ENCODE measurements around the gene KIF26B.
"Not testable (repeated sequence)": the region's sequence is repeated elsewhere in the genome, so short reads cannot be mapped to it uniquely, and the experiment has no call there.

DNA sequence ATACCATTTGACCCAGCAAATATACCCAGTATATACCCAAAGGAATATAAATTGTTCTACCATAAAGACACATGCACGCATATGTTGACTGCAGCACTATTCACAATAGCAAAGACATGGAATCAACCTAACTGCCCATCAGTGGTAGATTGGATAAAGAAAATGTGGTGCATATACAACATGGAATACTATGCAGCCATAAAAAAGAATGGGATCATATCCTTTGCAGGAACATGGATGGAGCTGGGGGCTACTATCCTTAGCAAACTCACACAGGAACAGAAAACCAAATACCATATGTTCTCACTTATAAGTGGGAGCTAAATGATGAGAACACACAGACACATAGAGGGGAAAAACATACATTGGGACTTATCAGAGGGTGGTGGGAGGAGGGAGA lies 585.6 kb downstream of the KIF26B start:
- TF ChIP-seq, protein P1, sequence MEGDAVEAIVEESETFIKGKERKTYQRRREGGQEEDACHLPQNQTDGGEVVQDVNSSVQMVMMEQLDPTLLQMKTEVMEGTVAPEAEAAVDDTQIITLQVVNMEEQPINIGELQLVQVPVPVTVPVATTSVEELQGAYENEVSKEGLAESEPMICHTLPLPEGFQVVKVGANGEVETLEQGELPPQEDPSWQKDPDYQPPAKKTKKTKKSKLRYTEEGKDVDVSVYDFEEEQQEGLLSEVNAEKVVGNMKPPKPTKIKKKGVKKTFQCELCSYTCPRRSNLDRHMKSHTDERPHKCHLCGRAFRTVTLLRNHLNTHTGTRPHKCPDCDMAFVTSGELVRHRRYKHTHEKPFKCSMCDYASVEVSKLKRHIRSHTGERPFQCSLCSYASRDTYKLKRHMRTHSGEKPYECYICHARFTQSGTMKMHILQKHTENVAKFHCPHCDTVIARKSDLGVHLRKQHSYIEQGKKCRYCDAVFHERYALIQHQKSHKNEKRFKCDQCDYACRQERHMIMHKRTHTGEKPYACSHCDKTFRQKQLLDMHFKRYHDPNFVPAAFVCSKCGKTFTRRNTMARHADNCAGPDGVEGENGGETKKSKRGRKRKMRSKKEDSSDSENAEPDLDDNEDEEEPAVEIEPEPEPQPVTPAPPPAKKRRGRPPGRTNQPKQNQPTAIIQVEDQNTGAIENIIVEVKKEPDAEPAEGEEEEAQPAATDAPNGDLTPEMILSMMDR (conservative IDR thresholded peaks at IDR 0.05; ENCODE audit: low read depth, low read length), result not testable (repeated sequence)
- TF ChIP-seq MXI1 (IDR thresholded peaks at IDR 0.05; ENCODE audit: borderline replicate concordance, low read depth, low read length); CEBPB (IDR thresholded peaks at IDR 0.05; ENCODE audit: low read depth, low read length); POLR2A (IDR thresholded peaks at IDR 0.05; ENCODE audit: low read depth, low read length); RAD21 (IDR thresholded peaks at IDR 0.05; ENCODE audit: low read length); MAFK (IDR thresholded peaks at IDR 0.05; ENCODE audit: low read depth, low read length); CHD1 (IDR thresholded peaks at IDR 0.05; ENCODE audit: low read depth, low read length); FOS (IDR thresholded peaks at IDR 0.05; ENCODE audit: low read depth, low read length); RFX5 (IDR thresholded peaks at IDR 0.05; ENCODE audit: low read depth, low read length); SMC3 (IDR thresholded peaks at IDR 0.05; ENCODE audit: low read depth, low read length): not testable (repeated sequence)
- TF ChIP-seq, protein P2, sequence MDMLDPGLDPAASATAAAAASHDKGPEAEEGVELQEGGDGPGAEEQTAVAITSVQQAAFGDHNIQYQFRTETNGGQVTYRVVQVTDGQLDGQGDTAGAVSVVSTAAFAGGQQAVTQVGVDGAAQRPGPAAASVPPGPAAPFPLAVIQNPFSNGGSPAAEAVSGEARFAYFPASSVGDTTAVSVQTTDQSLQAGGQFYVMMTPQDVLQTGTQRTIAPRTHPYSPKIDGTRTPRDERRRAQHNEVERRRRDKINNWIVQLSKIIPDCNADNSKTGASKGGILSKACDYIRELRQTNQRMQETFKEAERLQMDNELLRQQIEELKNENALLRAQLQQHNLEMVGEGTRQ (IDR thresholded peaks at IDR 0.05; ENCODE audit: low read depth, low read length), result not testable (repeated sequence)
- TF ChIP-seq, protein P3, sequence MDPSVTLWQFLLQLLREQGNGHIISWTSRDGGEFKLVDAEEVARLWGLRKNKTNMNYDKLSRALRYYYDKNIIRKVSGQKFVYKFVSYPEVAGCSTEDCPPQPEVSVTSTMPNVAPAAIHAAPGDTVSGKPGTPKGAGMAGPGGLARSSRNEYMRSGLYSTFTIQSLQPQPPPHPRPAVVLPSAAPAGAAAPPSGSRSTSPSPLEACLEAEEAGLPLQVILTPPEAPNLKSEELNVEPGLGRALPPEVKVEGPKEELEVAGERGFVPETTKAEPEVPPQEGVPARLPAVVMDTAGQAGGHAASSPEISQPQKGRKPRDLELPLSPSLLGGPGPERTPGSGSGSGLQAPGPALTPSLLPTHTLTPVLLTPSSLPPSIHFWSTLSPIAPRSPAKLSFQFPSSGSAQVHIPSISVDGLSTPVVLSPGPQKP (IDR thresholded peaks at IDR 0.05; ENCODE audit: borderline replicate concordance, low read depth, low read length), result not testable (repeated sequence)

Data from IMR-90 (cell line).